Loucy (cell line): ENCODE data around the gene GPR85.

Experiments
- H2AFZ ChIP-seq: fragments of 200-600 bp; sonication (generic); 2 replicates; pipeline ENCODE4 v1.6.0; 2016; ENCODE audit warnings: antibody characterized with exemption, mild to moderate bottlenecking, low read length, moderate library complexity
- H3F3A ChIP-seq: fragments of 200-600 bp; 2 replicates; pipeline ENCODE4 v1.6.0; 2016; ENCODE audit warnings: antibody characterized with exemption, low read depth, mild to moderate bottlenecking
- H3K27me3 ChIP-seq: fragments of 200-600 bp; sonication (generic); 2 replicates; pipeline ENCODE4 v1.6.1; 2014; ENCODE audit warnings: low read length, mild to moderate bottlenecking; ENCODE audit not compliant: insufficient read depth, poor library complexity, severe bottlenecking
- H3K36me3 ChIP-seq: fragments of 200-600 bp; sonication (generic); 2 replicates; pipeline ENCODE4 v1.6.1; 2016; ENCODE audit warnings: low read length; ENCODE audit not compliant: insufficient read depth
- H3K4me1 ChIP-seq: fragments of 200-600 bp; sonication (generic); 2 replicates; pipeline ENCODE4 v1.5.1; 2014; ENCODE audit warnings: low read length, mild to moderate bottlenecking; ENCODE audit not compliant: insufficient read depth, poor library complexity, severe bottlenecking
- H3K4me2 ChIP-seq: fragments of 200-600 bp; sonication (generic); 2 replicates; pipeline ENCODE4 v1.6.0; 2014; ENCODE audit warnings: antibody characterized with exemption, low read length, low read depth, mild to moderate bottlenecking; ENCODE audit not compliant: poor library complexity, severe bottlenecking
- H3K4me3 ChIP-seq: fragments of 200-600 bp; sonication (generic); 2 replicates; pipeline ENCODE4 v1.5.1; 2014; ENCODE audit warnings: low read length, mild to moderate bottlenecking, mixed read lengths; ENCODE audit not compliant: poor library complexity, severe bottlenecking
- H3K79me2 ChIP-seq: fragments of 200-600 bp; sonication (generic); 2 replicates; pipeline ENCODE4 v1.6.1; 2014; ENCODE audit warnings: low read length; ENCODE audit not compliant: insufficient read depth
- H3K9ac ChIP-seq: fragments of 200-600 bp; sonication (generic); 2 replicates; pipeline ENCODE4 v1.6.0; 2014; ENCODE audit warnings: mild to moderate bottlenecking, low read depth, low read length, moderate library complexity; ENCODE audit not compliant: poor library complexity, severe bottlenecking
- H3K9me2 ChIP-seq: fragments of 200-600 bp; sonication (generic); replicated peaks from 2 replicates; pipeline ENCODE4 v1.6.1; 2016; ENCODE audit warnings: low read depth, low read length, mixed read lengths
- H3K9me3 ChIP-seq: fragments of 200-600 bp; sonication (generic); 2 replicates; pipeline ENCODE4 v1.6.1; 2014; ENCODE audit warnings: mild to moderate bottlenecking, antibody characterized with exemption, low read length, low read depth; ENCODE audit not compliant: insufficient read depth
- H4K20me1 ChIP-seq: fragments of 200-600 bp; sonication (generic); 2 replicates; pipeline ENCODE4 v1.6.0; 2014; ENCODE audit warnings: antibody characterized with exemption, low read length, mild to moderate bottlenecking; ENCODE audit not compliant: insufficient read depth, poor library complexity, severe bottlenecking
- CTCF ChIP-seq: fragments of 200-600 bp; sonication (generic); conservative IDR thresholded peaks from 2 replicates; pipeline ENCODE4 v1.5.1; 2014; ENCODE audit warnings: mild to moderate bottlenecking, antibody characterized with exemption, low read length
- EZH2phosphoT487 ChIP-seq: fragments of 200-600 bp; IDR thresholded peaks from 2 replicates; pipeline ENCODE4 v1.6.1; 2018; ENCODE audit warnings: antibody characterized with exemption, mild to moderate bottlenecking, moderate library complexity, borderline replicate concordance

The GPR85 gene

GRCh38 chr7:113113912-113114311, 27.3 kb upstream of the GPR85 start:
- peaks cover 5% of the 10 kb centered on the region for H3K79me2 ChIP-seq
- peaks cover 10% of the 10 kb centered on the region for H3K4me1 ChIP-seq
- H3K9me3 ChIP-seq: no peaks in the 10 kb centered on the region
- no peaks in the 10 kb centered on the region for H3F3A ChIP-seq
- no peaks in the 10 kb centered on the region for H4K20me1 ChIP-seq
- no peak overlapping the region for H2AFZ ChIP-seq
- no peak overlapping the region for H3K4me2 ChIP-seq
- H3K9me2 ChIP-seq: no peaks in the 10 kb centered on the region
- H3K4me3 ChIP-seq: no peak overlapping the region
- H3K36me3 ChIP-seq: no peaks in the 10 kb centered on the region
- H3K27me3 ChIP-seq: no peaks in the 10 kb centered on the region
- H3K9ac ChIP-seq: no peak overlapping the region
- TF ChIP-seq EZH2phosphoT487 (no peak), CTCF (peak; percentile 46)

GRCh38 chr7:113109718-113110117, 23.1 kb upstream of the GPR85 start:
- no peaks in the 10 kb centered on the region for H3K79me2 ChIP-seq
- H3K9me2 ChIP-seq: no peaks in the 10 kb centered on the region
- no peak overlapping the region for H3K9ac ChIP-seq
- H4K20me1 ChIP-seq: no peaks in the 10 kb centered on the region
- H3K4me3 ChIP-seq: no peak overlapping the region
- no peak overlapping the region for H3K4me2 ChIP-seq
- no peaks in the 10 kb centered on the region for H3F3A ChIP-seq
- H3K36me3 ChIP-seq: no peaks in the 10 kb centered on the region
- H3K9me3 ChIP-seq: no peaks in the 10 kb centered on the region
- no peaks in the 10 kb centered on the region for H3K27me3 ChIP-seq
- H3K4me1 ChIP-seq: no peaks in the 10 kb centered on the region
- TF ChIP-seq CTCF: no peak
- no peak for TF ChIP-seq EZH2phosphoT487
- no peak overlapping the region for H2AFZ ChIP-seq

GRCh38 chr7:113100121-113100603, 13.5 kb upstream of the GPR85 start:
- no peak overlapping the region for H3K4me3 ChIP-seq
- TF ChIP-seq EZH2phosphoT487 (no peak), CTCF (no peak)
- no peaks in the 10 kb centered on the region for H3K27me3 ChIP-seq
- H3K4me2 ChIP-seq: no peak overlapping the region
- H3K79me2 ChIP-seq: no peaks in the 10 kb centered on the region
- H3K9ac ChIP-seq: no peak overlapping the region
- no peaks in the 10 kb centered on the region for H3F3A ChIP-seq
- no peak overlapping the region for H2AFZ ChIP-seq
- H3K4me1 ChIP-seq: no peaks in the 10 kb centered on the region
- H4K20me1 ChIP-seq: no peaks in the 10 kb centered on the region
- H3K9me2 ChIP-seq: no peaks in the 10 kb centered on the region
- H3K36me3 ChIP-seq: no peaks in the 10 kb centered on the region
- no peaks in the 10 kb centered on the region for H3K9me3 ChIP-seq
